Nephron (organoid): ENCODE measurements around the gene TMEM127.

Experiments used
- H3K27ac Mint-ChIP-seq, 3 experiments: 2 replicates each; pipeline ENCODE4 v1.8.0; 2020; ENCODE audit warnings: mixed read lengths in 3 of 3, mild to moderate bottlenecking in 2 of 3, moderate library complexity in 1 of 3
- H3K27me3 Mint-ChIP-seq: 2 replicates; pipeline ENCODE4 v1.8.0; 2021; ENCODE audit warnings: low read depth, mild to moderate bottlenecking, moderate library complexity, mixed read lengths
- H3K36me3 Mint-ChIP-seq: 2 replicates; pipeline ENCODE4 v1.8.0; 2020; ENCODE audit warnings: low read depth, mixed read lengths
- H3K4me1 Mint-ChIP-seq: 2 replicates; pipeline ENCODE4 v1.8.0; 2020; ENCODE audit warnings: mixed read lengths
- H3K4me3 Mint-ChIP-seq, 3 experiments: 2 replicates each; pipeline ENCODE4 v1.8.0; 2020; ENCODE audit warnings: mild to moderate bottlenecking in 3 of 3, mixed read lengths in 3 of 3, moderate library complexity in 2 of 3
- H3K9me3 Mint-ChIP-seq: 2 replicates; pipeline ENCODE4 v1.8.0; 2020; ENCODE audit warnings: mixed read lengths
- TF ChIP-seq, protein P1 (sequence below), 3 experiments: fragments of 200-600 bp; sonication (generic); IDR thresholded peaks; one replicate each; pipeline ENCODE4 v1.5.0; 2021; ENCODE audit warnings: antibody characterized with exemption in 3 of 3; ENCODE audit not compliant: unreplicated experiment in 3 of 3

Gene TMEM127

DNA sequence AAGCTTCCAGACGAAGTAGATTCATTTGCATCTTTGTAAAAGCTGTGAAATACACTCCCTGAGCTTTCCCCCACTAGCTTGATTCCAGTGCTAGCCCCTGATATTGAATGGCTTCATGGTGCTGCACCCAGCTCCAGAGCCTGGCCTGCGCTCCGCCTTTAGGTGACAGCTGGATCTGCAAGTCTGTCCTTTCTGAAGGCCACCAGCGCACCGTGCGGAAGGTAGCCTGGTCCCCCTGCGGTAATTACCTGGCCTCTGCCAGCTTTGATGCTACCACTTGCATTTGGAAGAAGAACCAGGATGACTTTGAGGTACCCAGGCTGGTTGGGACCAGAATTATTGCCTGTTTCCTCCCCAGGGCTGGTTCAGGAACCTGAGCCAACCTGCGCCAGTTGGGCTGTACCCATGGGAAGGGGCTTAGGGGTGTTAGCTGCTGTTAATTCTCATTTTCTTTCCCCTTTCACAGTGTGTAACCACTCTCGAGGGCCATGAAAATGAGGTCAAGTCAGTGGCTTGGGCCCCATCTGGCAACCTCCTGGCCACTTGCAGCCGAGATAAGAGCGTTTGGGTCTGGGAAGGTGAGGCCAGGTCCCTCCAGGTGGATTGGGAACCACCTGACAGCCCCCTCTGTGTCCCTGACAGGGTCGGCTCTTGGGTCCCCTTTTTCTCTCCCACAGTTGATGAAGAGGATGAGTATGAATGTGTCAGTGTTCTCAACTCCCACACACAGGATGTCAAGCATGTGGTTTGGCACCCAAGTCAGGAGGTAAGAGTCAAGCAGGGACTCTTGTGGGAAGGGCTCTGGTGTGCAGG lies 1.6 kb upstream of the TMEM127 start:
- Mint-ChIP-seq H3K27ac (peak overlapping the region in 1 of 3 experiments; percentile 55), H3K9me3 (no peaks in the 10 kb centered on the region), H3K4me3 (peak overlapping the region; percentile 84 to 88 (median 88)), H3K27me3 (no peaks in the 10 kb centered on the region), H3K4me1 (peaks cover 22% of the 10 kb centered on the region), H3K36me3 (peaks cover 39% of the 10 kb centered on the region)
- TF ChIP-seq, protein P1, sequence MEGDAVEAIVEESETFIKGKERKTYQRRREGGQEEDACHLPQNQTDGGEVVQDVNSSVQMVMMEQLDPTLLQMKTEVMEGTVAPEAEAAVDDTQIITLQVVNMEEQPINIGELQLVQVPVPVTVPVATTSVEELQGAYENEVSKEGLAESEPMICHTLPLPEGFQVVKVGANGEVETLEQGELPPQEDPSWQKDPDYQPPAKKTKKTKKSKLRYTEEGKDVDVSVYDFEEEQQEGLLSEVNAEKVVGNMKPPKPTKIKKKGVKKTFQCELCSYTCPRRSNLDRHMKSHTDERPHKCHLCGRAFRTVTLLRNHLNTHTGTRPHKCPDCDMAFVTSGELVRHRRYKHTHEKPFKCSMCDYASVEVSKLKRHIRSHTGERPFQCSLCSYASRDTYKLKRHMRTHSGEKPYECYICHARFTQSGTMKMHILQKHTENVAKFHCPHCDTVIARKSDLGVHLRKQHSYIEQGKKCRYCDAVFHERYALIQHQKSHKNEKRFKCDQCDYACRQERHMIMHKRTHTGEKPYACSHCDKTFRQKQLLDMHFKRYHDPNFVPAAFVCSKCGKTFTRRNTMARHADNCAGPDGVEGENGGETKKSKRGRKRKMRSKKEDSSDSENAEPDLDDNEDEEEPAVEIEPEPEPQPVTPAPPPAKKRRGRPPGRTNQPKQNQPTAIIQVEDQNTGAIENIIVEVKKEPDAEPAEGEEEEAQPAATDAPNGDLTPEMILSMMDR (IDR thresholded peaks at IDR 0.05; ENCODE audit: unreplicated experiment in 3 of 3), result no peak

DNA sequence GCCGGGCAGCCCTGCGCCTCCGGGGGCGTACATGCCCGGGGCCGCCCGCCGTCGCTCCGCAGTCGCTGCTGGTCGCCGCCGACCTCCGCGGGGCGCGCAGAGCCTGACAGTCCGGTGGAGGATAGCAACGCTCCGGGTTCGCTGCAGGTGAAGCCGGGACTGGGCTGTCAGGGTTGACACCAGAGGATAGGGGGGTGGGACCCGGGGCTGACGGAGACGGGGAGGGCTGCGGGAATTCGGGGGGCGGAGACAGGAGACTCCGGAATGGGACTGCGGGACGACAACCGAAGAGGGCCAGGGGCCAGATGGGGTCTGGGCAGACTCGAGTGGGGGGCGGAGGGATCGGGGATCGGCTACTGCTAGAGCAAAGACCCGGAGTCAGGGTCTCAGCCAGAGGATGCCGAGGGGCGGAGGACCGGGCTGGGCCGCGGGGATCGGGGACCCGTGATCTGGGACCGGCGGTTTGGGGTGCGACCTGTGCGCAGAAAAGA lies 403 bp downstream of the TMEM127 start:
- Mint-ChIP-seq H3K36me3 (peaks cover 26% of the 10 kb centered on the region), H3K27me3 (no peaks in the 10 kb centered on the region), H3K27ac (peak overlapping the region in 1 of 3 experiments; percentile 80), H3K4me1 (peaks cover 29% of the 10 kb centered on the region), H3K4me3 (peak overlapping the region; percentile 97 to 100 (median 97)), H3K9me3 (no peaks in the 10 kb centered on the region)
- TF ChIP-seq, protein P1 (IDR thresholded peaks at IDR 0.05; ENCODE audit: unreplicated experiment in 3 of 3), result no peak

DNA sequence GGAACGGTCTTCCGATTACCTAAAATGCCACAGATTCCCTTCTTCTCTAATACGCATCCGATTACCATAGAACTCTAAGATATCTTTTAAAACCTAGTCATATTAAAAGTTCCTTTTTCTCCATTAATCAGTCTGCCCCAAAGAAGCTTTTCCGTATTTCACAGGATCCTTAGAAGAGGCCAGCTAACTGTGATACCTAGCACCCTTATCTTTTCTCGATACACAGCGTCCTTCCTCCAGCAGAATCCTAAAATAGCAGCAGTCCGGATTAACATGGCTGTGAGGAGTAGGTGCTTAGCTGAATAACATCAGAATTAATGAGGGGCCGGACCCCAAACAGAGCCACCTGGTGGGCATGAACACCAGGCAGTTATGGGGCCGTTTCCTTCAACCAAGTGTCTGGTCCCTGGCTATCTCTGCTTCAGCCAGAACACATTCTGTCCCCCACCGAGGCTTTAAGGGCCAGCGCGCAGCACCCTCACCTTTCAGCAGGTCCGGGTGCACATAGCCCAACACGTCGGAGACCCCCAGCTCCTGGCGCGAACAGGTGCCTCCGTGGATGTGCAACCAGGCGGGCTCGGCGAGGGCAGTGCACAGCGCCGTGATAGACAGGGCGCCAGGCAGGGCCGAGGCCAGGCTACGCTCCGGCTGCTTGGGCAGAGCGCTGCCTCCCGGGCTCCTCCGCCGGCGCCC lies 995 bp downstream of the TMEM127 start:
- H3K9me3 Mint-ChIP-seq, result no peaks in the 10 kb centered on the region
- peaks cover 24% of the 10 kb centered on the region for H3K36me3 Mint-ChIP-seq
- TF ChIP-seq, protein P1 (IDR thresholded peaks at IDR 0.05; ENCODE audit: unreplicated experiment in 3 of 3), result peak; percentile 49 to 55 (median 49)
- peak overlapping the region; percentile 78 to 92 (median 84) for H3K4me3 Mint-ChIP-seq
- H3K27ac Mint-ChIP-seq, result peak overlapping the region; percentile 39 to 68 (median 54)
- peaks cover 33% of the 10 kb centered on the region for H3K4me1 Mint-ChIP-seq
- H3K27me3 Mint-ChIP-seq, result no peaks in the 10 kb centered on the region

DNA sequence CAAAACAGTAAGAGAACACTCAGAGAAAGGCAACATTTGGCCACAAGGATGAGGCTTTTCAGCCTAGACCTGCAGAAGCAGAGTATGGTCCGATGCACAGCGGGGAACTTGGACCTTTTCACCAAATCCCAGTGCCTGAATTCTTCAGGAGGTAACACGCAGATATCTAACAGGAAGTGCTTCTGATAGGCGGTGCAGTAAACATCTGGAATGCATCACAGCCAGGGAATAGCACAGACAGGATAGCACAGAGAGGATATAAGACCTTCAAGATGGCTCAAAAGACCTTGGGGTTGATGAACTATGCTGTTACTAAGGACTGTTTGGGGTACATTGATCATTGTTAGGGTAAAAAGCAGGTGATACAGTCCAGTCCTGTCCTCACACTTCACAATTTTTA lies 1.7 kb downstream of the TMEM127 start:
- Mint-ChIP-seq H3K4me1 (peaks cover 40% of the 10 kb centered on the region), H3K27ac (peak overlapping the region in 2 of 3 experiments; percentile 54 to 60)

DNA sequence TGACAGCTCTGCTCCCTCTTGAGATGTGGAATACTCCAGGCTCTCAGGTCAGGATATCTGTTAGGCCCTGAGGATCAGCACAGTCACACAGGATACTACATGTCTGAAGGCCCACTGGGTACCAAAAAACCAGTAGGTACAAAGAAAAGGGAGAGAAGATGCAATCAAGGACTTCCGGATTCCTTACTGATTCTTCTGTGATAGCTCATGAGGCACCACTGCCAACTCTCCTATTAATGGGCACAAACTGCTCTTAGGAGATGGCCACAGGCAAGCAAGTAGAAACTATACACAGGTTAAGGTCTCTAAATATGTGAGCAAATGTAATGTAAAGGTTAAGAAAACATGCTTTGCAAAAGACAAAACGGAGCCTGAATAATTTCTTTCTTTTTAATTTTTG lies 3.5 kb downstream of the TMEM127 start:
- H3K27me3 Mint-ChIP-seq, result no peaks in the 10 kb centered on the region
- peaks cover 10% of the 10 kb centered on the region for H3K36me3 Mint-ChIP-seq
- TF ChIP-seq, protein P1 (IDR thresholded peaks at IDR 0.05; ENCODE audit: unreplicated experiment in 3 of 3), result no peak
- H3K4me3 Mint-ChIP-seq, result peak overlapping the region; percentile 44 to 65 (median 46)
- no peaks in the 10 kb centered on the region for H3K9me3 Mint-ChIP-seq
- H3K4me1 Mint-ChIP-seq, result peaks cover 50% of the 10 kb centered on the region
- no peak overlapping the region for H3K27ac Mint-ChIP-seq

More for the DNA sequence above, 1.7 kb downstream of the TMEM127 start:
- peak overlapping the region; percentile 78 to 92 (median 84) for H3K4me3 Mint-ChIP-seq
- no peaks in the 10 kb centered on the region for H3K9me3 Mint-ChIP-seq
- TF ChIP-seq, protein P1 (IDR thresholded peaks at IDR 0.05; ENCODE audit: unreplicated experiment in 3 of 3), result no peak
- H3K27me3 Mint-ChIP-seq, result no peaks in the 10 kb centered on the region
- H3K36me3 Mint-ChIP-seq, result peaks cover 23% of the 10 kb centered on the region
